Hepatocyte (in vitro differentiated cells): ENCODE results near the gene PERCC1.

ENCODE experiments used
- EZH2 ChIP-seq: fragments of 200-600 bp; sonication (generic); IDR thresholded peaks from 2 replicates; pipeline ENCODE4 v1.6.1; 2016; ENCODE audit warnings: antibody characterized with exemption, mild to moderate bottlenecking, borderline replicate concordance
- TF ChIP-seq, protein P1 (sequence below): fragments of 200-600 bp; sonication (generic); IDR thresholded peaks from 2 replicates; pipeline ENCODE4 v1.5.1; 2016; ENCODE audit warnings: antibody characterized with exemption, mild to moderate bottlenecking; ENCODE audit not compliant: poor library complexity

DNA sequence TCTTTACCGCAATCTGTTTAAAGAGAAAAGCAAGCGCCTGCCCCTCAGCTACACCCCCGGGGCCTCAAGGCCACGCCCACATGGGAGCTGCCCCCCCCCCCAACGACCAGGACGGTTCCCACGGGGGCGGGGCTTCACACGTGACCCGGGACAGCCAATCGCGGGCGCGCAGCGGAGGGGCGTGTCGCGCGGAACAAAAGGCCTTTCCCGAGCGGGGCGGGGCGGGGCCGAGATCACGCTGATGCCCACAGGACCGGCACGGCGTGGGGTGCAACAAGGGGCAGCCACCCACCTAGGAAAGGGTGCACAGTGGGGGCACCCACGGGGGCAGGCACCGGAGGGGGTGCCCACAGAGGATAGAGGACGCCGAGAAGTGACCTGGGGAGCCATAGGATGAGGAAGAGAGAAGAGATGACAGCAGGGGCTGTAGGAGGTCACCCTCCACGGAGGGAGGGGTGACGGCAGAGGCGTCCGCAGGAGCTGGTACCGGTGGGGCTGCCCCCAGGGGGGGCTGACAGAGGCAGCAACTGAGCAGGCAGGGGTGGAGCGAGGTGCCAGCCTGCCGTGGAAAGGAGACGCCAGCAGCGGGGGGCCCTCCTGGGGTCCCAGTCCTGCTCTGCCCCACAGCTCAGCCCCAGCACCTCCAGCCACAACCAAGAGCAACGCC, 22.6 kb upstream of the PERCC1 start:
- TF ChIP-seq, protein P1, sequence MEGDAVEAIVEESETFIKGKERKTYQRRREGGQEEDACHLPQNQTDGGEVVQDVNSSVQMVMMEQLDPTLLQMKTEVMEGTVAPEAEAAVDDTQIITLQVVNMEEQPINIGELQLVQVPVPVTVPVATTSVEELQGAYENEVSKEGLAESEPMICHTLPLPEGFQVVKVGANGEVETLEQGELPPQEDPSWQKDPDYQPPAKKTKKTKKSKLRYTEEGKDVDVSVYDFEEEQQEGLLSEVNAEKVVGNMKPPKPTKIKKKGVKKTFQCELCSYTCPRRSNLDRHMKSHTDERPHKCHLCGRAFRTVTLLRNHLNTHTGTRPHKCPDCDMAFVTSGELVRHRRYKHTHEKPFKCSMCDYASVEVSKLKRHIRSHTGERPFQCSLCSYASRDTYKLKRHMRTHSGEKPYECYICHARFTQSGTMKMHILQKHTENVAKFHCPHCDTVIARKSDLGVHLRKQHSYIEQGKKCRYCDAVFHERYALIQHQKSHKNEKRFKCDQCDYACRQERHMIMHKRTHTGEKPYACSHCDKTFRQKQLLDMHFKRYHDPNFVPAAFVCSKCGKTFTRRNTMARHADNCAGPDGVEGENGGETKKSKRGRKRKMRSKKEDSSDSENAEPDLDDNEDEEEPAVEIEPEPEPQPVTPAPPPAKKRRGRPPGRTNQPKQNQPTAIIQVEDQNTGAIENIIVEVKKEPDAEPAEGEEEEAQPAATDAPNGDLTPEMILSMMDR: no peak
- TF ChIP-seq EZH2: no peak
